ENCODE measurements around the gene TECR.
"Not testable (repeated sequence)": the region's sequence is repeated elsewhere in the genome, so short reads cannot be mapped to it uniquely, and the experiment has no call there.

TECR gene

GRCh38 chr19:14550201-14550754 is 20.9 kb downstream of the TECR start:
- H3K9me2 ChIP-seq (replicated peaks; ENCODE audit: low read depth, low read length): no peaks in the 10 kb centered on the region
- TF ChIP-seq CTCF (conservative IDR thresholded peaks at IDR 0.05; ENCODE audit: low read length): no peak
- H3K4me2 ChIP-seq (ENCODE audit: low read depth, low read length, poor library complexity, severe bottlenecking): no peak overlapping the region
- H4K20me1 ChIP-seq (ENCODE audit: insufficient read depth, low read length, poor library complexity, severe bottlenecking): no peaks in the 10 kb centered on the region
- peaks cover 3% of the 10 kb centered on the region for H3K4me1 ChIP-seq (ENCODE audit: insufficient read depth, low read length, poor library complexity, severe bottlenecking)
- H3K79me2 ChIP-seq (ENCODE audit: insufficient read depth, low read length): peaks cover 38% of the 10 kb centered on the region; the same call in 1 of the 2 replicates
- no peak overlapping the region for H3K4me3 ChIP-seq (ENCODE audit: low read length, poor library complexity, severe bottlenecking)
- H3K9ac ChIP-seq (ENCODE audit: low read depth, low read length, poor library complexity, severe bottlenecking): no peak overlapping the region
- no peak overlapping the region for H2AFZ ChIP-seq (ENCODE audit: low read length)
- H3K9me3 ChIP-seq (ENCODE audit: insufficient read depth, low read depth, low read length): no peaks in the 10 kb centered on the region
- peaks cover 13% of the 10 kb centered on the region; the same call in 1 of the 2 replicates for H3K36me3 ChIP-seq (ENCODE audit: insufficient read depth, low read length)
- H3F3A ChIP-seq (ENCODE audit: low read depth): no peaks in the 10 kb centered on the region
- no peaks in the 10 kb centered on the region for H3K27me3 ChIP-seq (ENCODE audit: insufficient read depth, low read length, poor library complexity, severe bottlenecking)

- H3K36me3 ChIP-seq (ENCODE audit: insufficient read depth, low read length): peaks cover 13% of the 10 kb centered on the region; the same call in 1 of the 2 replicates
- H3K9me3 ChIP-seq (ENCODE audit: insufficient read depth, low read depth, low read length); H3F3A ChIP-seq (ENCODE audit: low read depth); H3K4me3 ChIP-seq (ENCODE audit: low read length, poor library complexity, severe bottlenecking); H3K27me3 ChIP-seq (ENCODE audit: insufficient read depth, low read length, poor library complexity, severe bottlenecking); H3K9me2 ChIP-seq (replicated peaks; ENCODE audit: low read depth, low read length); H4K20me1 ChIP-seq (ENCODE audit: insufficient read depth, low read length, poor library complexity, severe bottlenecking); H2AFZ ChIP-seq (ENCODE audit: low read length); H3K4me1 ChIP-seq (ENCODE audit: insufficient read depth, low read length, poor library complexity, severe bottlenecking): not testable (repeated sequence)
- TF ChIP-seq CTCF (conservative IDR thresholded peaks at IDR 0.05; ENCODE audit: low read length): peak; percentile 65
- H3K79me2 ChIP-seq (ENCODE audit: insufficient read depth, low read length): peaks cover 34% of the 10 kb centered on the region; the same call in 1 of the 2 replicates
- H3K9ac ChIP-seq (ENCODE audit: low read depth, low read length, poor library complexity, severe bottlenecking): peak overlapping the region; percentile 6
- peak overlapping the region; percentile 41 for H3K4me2 ChIP-seq (ENCODE audit: low read depth, low read length, poor library complexity, severe bottlenecking)
Observed at GRCh38 chr19:14551134-14552005, 22.0 kb downstream of the TECR start.

GRCh38 chr19:14552006-14552360 is 22.6 kb downstream of the TECR start:
- not testable (repeated sequence) for H3K4me1 ChIP-seq (ENCODE audit: insufficient read depth, low read length, poor library complexity, severe bottlenecking); H3K9me2 ChIP-seq (replicated peaks; ENCODE audit: low read depth, low read length); H3F3A ChIP-seq (ENCODE audit: low read depth); H4K20me1 ChIP-seq (ENCODE audit: insufficient read depth, low read length, poor library complexity, severe bottlenecking); H3K4me3 ChIP-seq (ENCODE audit: low read length, poor library complexity, severe bottlenecking); H2AFZ ChIP-seq (ENCODE audit: low read length); H3K27me3 ChIP-seq (ENCODE audit: insufficient read depth, low read length, poor library complexity, severe bottlenecking); H3K9me3 ChIP-seq (ENCODE audit: insufficient read depth, low read depth, low read length)
- H3K79me2 ChIP-seq (ENCODE audit: insufficient read depth, low read length): peaks cover 31% of the 10 kb centered on the region; the same call in 1 of the 2 replicates
- H3K4me2 ChIP-seq (ENCODE audit: low read depth, low read length, poor library complexity, severe bottlenecking): peak overlapping the region; percentile 41
- peak overlapping the region; percentile 6 for H3K9ac ChIP-seq (ENCODE audit: low read depth, low read length, poor library complexity, severe bottlenecking)
- peaks cover 13% of the 10 kb centered on the region; the same call in 1 of the 2 replicates for H3K36me3 ChIP-seq (ENCODE audit: insufficient read depth, low read length)

Measured in Loucy (cell line).